Ishikawa (cell line): Measurements from ENCODE around the gene PLXNA4.

Experiments
- CEBPB ChIP-seq: IDR thresholded peaks from 2 replicates; pipeline ENCODE4 v1.6.1; 2012
- CREB1 ChIP-seq: IDR thresholded peaks from 2 replicates; pipeline ENCODE4 v1.6.1; 2012; ENCODE audit warnings: low read depth
- EGR1 ChIP-seq: IDR thresholded peaks from 2 replicates; pipeline ENCODE4 v1.6.1; 2012
- EP300 ChIP-seq: IDR thresholded peaks from 2 replicates; pipeline ENCODE4 v1.6.1; 2012; ENCODE audit warnings: borderline replicate concordance
- FOXM1 ChIP-seq: IDR thresholded peaks from 2 replicates; pipeline ENCODE4 v1.6.1; 2012; ENCODE audit warnings: low read depth, borderline replicate concordance
- MAX ChIP-seq: IDR thresholded peaks from 2 replicates; pipeline ENCODE4 v1.6.1; 2012
- NFIC ChIP-seq: IDR thresholded peaks from 2 replicates; pipeline ENCODE4 v1.6.1; 2012
- RAD21 ChIP-seq: IDR thresholded peaks from 2 replicates; pipeline ENCODE4 v1.6.1; 2012; ENCODE audit warnings: low read depth
- REST ChIP-seq: IDR thresholded peaks from 2 replicates; pipeline ENCODE4 v1.6.1; 2012; ENCODE audit warnings: low read depth, mild to moderate bottlenecking
- TAF1 ChIP-seq: IDR thresholded peaks from 2 replicates; pipeline ENCODE4 v1.6.1; 2012; ENCODE audit warnings: low read depth, mild to moderate bottlenecking
- TCF12 ChIP-seq: IDR thresholded peaks from 2 replicates; pipeline ENCODE4 v1.6.1; 2012; ENCODE audit warnings: low read depth
- TEAD4 ChIP-seq: IDR thresholded peaks from 2 replicates; pipeline ENCODE4 v1.6.1; 2012
- USF1 ChIP-seq: IDR thresholded peaks from 2 replicates; pipeline ENCODE4 v1.6.1; 2012
- YY1 ChIP-seq: IDR thresholded peaks from 2 replicates; pipeline ENCODE4 v1.6.1; 2012; ENCODE audit warnings: low read depth
- ZBTB7A ChIP-seq: IDR thresholded peaks from 2 replicates; pipeline ENCODE4 v1.6.1; 2012; ENCODE audit warnings: low read depth

PLXNA4 gene

GRCh38 chr7:132581431-132581830, 5.2 kb upstream of the PLXNA4 start:
- no peak for TF ChIP-seq RAD21
- TF ChIP-seq EGR1, result no peak
- no peak for TF ChIP-seq YY1
- no peak for TF ChIP-seq TCF12
- TF ChIP-seq MAX, result no peak
- no peak for TF ChIP-seq FOXM1
- no peak for TF ChIP-seq CREB1
- TF ChIP-seq TAF1, result no peak
- no peak for TF ChIP-seq EP300
- no peak for TF ChIP-seq NFIC
- no peak for TF ChIP-seq TEAD4
- TF ChIP-seq USF1, result no peak
- TF ChIP-seq ZBTB7A, result no peak
- TF ChIP-seq REST, result no peak
- TF ChIP-seq CEBPB, result no peak

GRCh38 chr7:132580717-132581285, 4.5 kb upstream of the PLXNA4 start:
- TF ChIP-seq CEBPB, result no peak
- TF ChIP-seq RAD21, result peak; percentile 82

- no peak for TF ChIP-seq FOXM1
- TF ChIP-seq YY1, result no peak
Observed at GRCh38 chr7:132580277-132580676, 4.0 kb upstream of the PLXNA4 start.

- TF ChIP-seq EP300 (no peak), NFIC (no peak), EGR1 (no peak), ZBTB7A (no peak), USF1 (no peak), CREB1 (no peak), REST (no peak), TEAD4 (no peak)
Observed at GRCh38 chr7:132579260-132579899, 3.1 kb upstream of the PLXNA4 start.

GRCh38 chr7:132578826-132579225, 2.6 kb upstream of the PLXNA4 start:
- TF ChIP-seq ZBTB7A (no peak), TAF1 (no peak), YY1 (no peak), MAX (no peak), TEAD4 (no peak), CEBPB (no peak), RAD21 (no peak), CREB1 (no peak), EP300 (no peak), USF1 (no peak), EGR1 (no peak), FOXM1 (no peak), REST (no peak)
